Ovary (tissue), 3 donors: ENCODE results near the gene STK16.

ENCODE experiments used
- CTCF ChIP-seq, 3 donors: fragments of 450-650 bp in 2 of 3; fragments of 200-600 bp in 1 of 3; IDR thresholded peaks; one replicate each; pipeline versions ENCODE4 v1.5.1 to v1.8.0; 2016 to 2022; ENCODE audit warnings: antibody characterized with exemption in 3 of 3, mild to moderate bottlenecking in 1 of 3
- EP300 ChIP-seq: sonication (generic); formaldehyde crosslinking; IDR thresholded peaks from one replicate; pipeline ENCODE4 v1.6.1; 2017; ENCODE audit warnings: antibody characterized with exemption
- POLR2A ChIP-seq: fragments of 450-650 bp; IDR thresholded peaks from one replicate; pipeline ENCODE4 v1.6.1; 2017; ENCODE audit warnings: antibody characterized with exemption, mild to moderate bottlenecking, moderate library complexity
- donor health status: DM: no; HTN: no; CAD: no.

DNA sequence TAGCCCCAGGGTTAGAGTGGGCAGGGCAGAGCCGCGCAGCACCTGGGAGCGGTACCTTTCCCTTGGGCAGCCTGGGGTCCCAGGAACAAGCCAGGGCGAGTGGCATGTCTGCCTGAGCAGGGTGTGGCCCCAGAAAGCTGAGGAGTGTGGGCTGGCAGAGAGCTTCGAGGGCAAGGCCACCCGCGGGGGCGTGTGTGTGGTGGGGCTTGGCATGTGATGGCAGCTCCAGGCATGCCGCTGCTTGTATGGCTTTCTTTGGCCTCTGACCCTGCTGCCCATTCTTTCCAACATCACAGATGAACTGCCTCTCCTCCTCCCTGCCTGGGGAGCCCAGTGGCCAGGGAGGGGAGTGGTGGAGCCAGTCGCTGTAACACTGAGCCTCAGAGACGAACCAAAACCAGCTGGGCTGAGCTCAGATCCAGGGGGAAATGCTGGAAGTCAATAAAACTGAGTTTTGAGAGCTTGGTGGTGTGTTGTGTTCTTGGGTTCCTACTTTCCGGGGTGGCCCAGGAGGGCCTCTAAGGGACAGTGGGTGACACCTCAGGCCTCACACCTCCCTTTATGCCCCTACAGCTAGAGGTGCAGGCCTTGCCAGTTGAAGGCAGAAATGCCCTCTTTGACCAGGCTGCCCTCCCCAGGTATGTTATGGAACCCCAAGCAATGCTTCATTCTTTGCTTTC, 41.3 kb downstream of the STK16 start:
- TF ChIP-seq CTCF (IDR thresholded peaks at IDR 0.05) (no peak), EP300 (no peak), POLR2A (no peak)
